ENCODE measurements around the gene AADACL4. TPM values are rescaled to one million over a fixed set of nuclear protein-coding genes. Genes with fewer than 3 reads are reported as not detected.
"Not testable (repeated sequence)": the region's sequence is repeated elsewhere in the genome, so short reads cannot be mapped to it uniquely, and the experiment has no call there.

The AADACL4 gene
- total RNA-seq, 1 donor from 2014 or later: not detected

- Mint-ChIP-seq H3K27ac (ENCODE audit: unreplicated experiment) (no peak overlapping the region), H3K9me3 (peaks cover 17% of the 10 kb centered on the region), H3K4me3 (no peak overlapping the region), H3K36me3 (ENCODE audit: low read depth) (peaks cover 6% of the 10 kb centered on the region), H3K27me3 (ENCODE audit: low read depth) (peaks cover 2% of the 10 kb centered on the region), H3K4me1 (no peaks in the 10 kb centered on the region)
- no peak for TF ChIP-seq CTCF (conservative IDR thresholded peaks at IDR 0.05)
- no peak for DNase-seq (ENCODE audit: low read depth, low spot score)
Measured at GRCh38 chr1:12640237-12640957, 3.5 kb upstream of the AADACL4 start.

GRCh38 chr1:12640958-12641272, 3.0 kb upstream of the AADACL4 start:
- no peak for DNase-seq (ENCODE audit: low read depth, low spot score)
- H3K36me3 Mint-ChIP-seq (ENCODE audit: low read depth): peaks cover 6% of the 10 kb centered on the region
- H3K4me1 Mint-ChIP-seq: no peaks in the 10 kb centered on the region
- H3K4me3 Mint-ChIP-seq: no peak overlapping the region
- no peak overlapping the region for H3K27ac Mint-ChIP-seq (ENCODE audit: unreplicated experiment)
- peaks cover 17% of the 10 kb centered on the region for H3K9me3 Mint-ChIP-seq
- no peak for TF ChIP-seq CTCF (conservative IDR thresholded peaks at IDR 0.05)
- peaks cover 2% of the 10 kb centered on the region for H3K27me3 Mint-ChIP-seq (ENCODE audit: low read depth)

- Mint-ChIP-seq H3K27me3 (ENCODE audit: low read depth) (peaks cover 2% of the 10 kb centered on the region), H3K4me3 (no peak overlapping the region), H3K4me1 (no peaks in the 10 kb centered on the region), H3K9me3 (peaks cover 14% of the 10 kb centered on the region), H3K36me3 (ENCODE audit: low read depth) (peaks cover 6% of the 10 kb centered on the region), H3K27ac (ENCODE audit: unreplicated experiment) (no peak overlapping the region)
- no peak for DNase-seq (ENCODE audit: low read depth, low spot score)
- no peak for TF ChIP-seq CTCF (conservative IDR thresholded peaks at IDR 0.05)
Measured at GRCh38 chr1:12643079-12643478, 806 bp upstream of the AADACL4 start.

GRCh38 chr1:12644237-12644636, 352 bp downstream of the AADACL4 start:
- no peak for DNase-seq (ENCODE audit: low read depth, low spot score)
- H3K36me3 Mint-ChIP-seq (ENCODE audit: low read depth): peaks cover 6% of the 10 kb centered on the region
- peaks cover 6% of the 10 kb centered on the region for H3K27me3 Mint-ChIP-seq (ENCODE audit: low read depth)
- H3K4me3 Mint-ChIP-seq: no peak overlapping the region
- H3K4me1 Mint-ChIP-seq: no peaks in the 10 kb centered on the region
- H3K27ac Mint-ChIP-seq (ENCODE audit: unreplicated experiment): no peak overlapping the region
- peaks cover 13% of the 10 kb centered on the region for H3K9me3 Mint-ChIP-seq
- TF ChIP-seq CTCF (conservative IDR thresholded peaks at IDR 0.05): no peak

GRCh38 chr1:12644829-12645228, 944 bp downstream of the AADACL4 start:
- Mint-ChIP-seq H3K9me3 (peaks cover 9% of the 10 kb centered on the region), H3K27ac (ENCODE audit: unreplicated experiment) (no peak overlapping the region)

GRCh38 chr1:12645401-12645800, 1.5 kb downstream of the AADACL4 start:
- H3K36me3 Mint-ChIP-seq (ENCODE audit: low read depth); DNase-seq (ENCODE audit: low read depth, low spot score); H3K27ac Mint-ChIP-seq (ENCODE audit: unreplicated experiment); H3K9me3 Mint-ChIP-seq; H3K4me3 Mint-ChIP-seq; H3K27me3 Mint-ChIP-seq (ENCODE audit: low read depth); H3K4me1 Mint-ChIP-seq: not testable (repeated sequence)

More at GRCh38 chr1:12644829-12645228, 944 bp downstream of the AADACL4 start:
- Mint-ChIP-seq H3K4me1 (no peaks in the 10 kb centered on the region), H3K36me3 (ENCODE audit: low read depth) (peaks cover 6% of the 10 kb centered on the region), H3K4me3 (no peak overlapping the region), H3K27me3 (ENCODE audit: low read depth) (peaks cover 6% of the 10 kb centered on the region)
- no peak for TF ChIP-seq CTCF (conservative IDR thresholded peaks at IDR 0.05)
- DNase-seq (ENCODE audit: low read depth, low spot score): no peak

All from neural crest cell (in vitro differentiated cells).